Stomach smooth muscle (tissue), 2 donors: Measurements from ENCODE around the gene CTPS1.

Experiments used
- H3K27ac ChIP-seq: one replicate; pipeline ENCODE4 v1.7.0; 2013; ENCODE audit warnings: mild to moderate bottlenecking, low read length, inconsistent platforms
- H3K27me3 ChIP-seq, 2 donors: one replicate each; pipeline ENCODE4 v1.7.0; 2013; ENCODE audit warnings: low read length in 2 of 2; ENCODE audit not compliant: insufficient read depth in 2 of 2, control insufficient read depth in 1 of 2
- H3K36me3 ChIP-seq, 2 donors: one replicate each; pipeline ENCODE4 v1.7.0; 2013; ENCODE audit warnings: low read length in 2 of 2; ENCODE audit not compliant: control insufficient read depth in 2 of 2, insufficient read depth in 2 of 2
- H3K4me1 ChIP-seq: one replicate; pipeline ENCODE4 v1.7.0; 2013; ENCODE audit warnings: low read length; ENCODE audit not compliant: control insufficient read depth, insufficient read depth
- H3K4me3 ChIP-seq, 2 donors: one replicate each; pipeline ENCODE4 v1.7.0; 2013; ENCODE audit warnings: low read length in 2 of 2
- H3K9ac ChIP-seq, 2 donors: one replicate each; pipeline ENCODE4 v1.7.0; 2013; ENCODE audit warnings: low read length in 2 of 2, mild to moderate bottlenecking in 1 of 2
- H3K9me3 ChIP-seq, 2 donors: one replicate each; pipeline ENCODE4 v1.7.0; 2013; ENCODE audit warnings: low read length in 2 of 2; ENCODE audit not compliant: control insufficient read depth in 2 of 2
- donor health status: healthy.
- donor health status: Pancreatic carcinoma.

The CTPS1 gene

GRCh38 chr1:41022424-41022823, 42.9 kb downstream of the CTPS1 start:
- no peak overlapping the region for H3K9ac ChIP-seq
- H3K4me1 ChIP-seq, result peaks cover 4% of the 10 kb centered on the region
- H3K36me3 ChIP-seq, result peaks cover 10 to 15% of the 10 kb centered on the region in 2 donors
- no peaks in the 10 kb centered on the region for H3K9me3 ChIP-seq
- H3K27me3 ChIP-seq, result no peaks in the 10 kb centered on the region
- no peak overlapping the region for H3K4me3 ChIP-seq
- no peak overlapping the region for H3K27ac ChIP-seq

- no peak overlapping the region for H3K4me3 ChIP-seq
- H3K27me3 ChIP-seq, result no peaks in the 10 kb centered on the region
- no peak overlapping the region for H3K9ac ChIP-seq
- H3K9me3 ChIP-seq, result no peaks in the 10 kb centered on the region
- H3K36me3 ChIP-seq, result peaks cover 18 to 22% of the 10 kb centered on the region in 2 donors
- peaks cover 4% of the 10 kb centered on the region for H3K4me1 ChIP-seq
- no peak overlapping the region for H3K27ac ChIP-seq
Observed at GRCh38 chr1:41023279-41023990, 43.9 kb downstream of the CTPS1 start.

- Histone ChIP-seq H3K4me1 (peaks cover 4% of the 10 kb centered on the region), H3K9ac (no peak overlapping the region), H3K27ac (no peak overlapping the region), H3K27me3 (no peaks in the 10 kb centered on the region), H3K9me3 (no peaks in the 10 kb centered on the region), H3K36me3 (peaks cover 25 to 26% of the 10 kb centered on the region in 2 donors), H3K4me3 (no peak overlapping the region)
Observed at GRCh38 chr1:41024953-41025352, 45.5 kb downstream of the CTPS1 start.

GRCh38 chr1:41025979-41026819, 46.7 kb downstream of the CTPS1 start:
- Histone ChIP-seq H3K27me3 (no peaks in the 10 kb centered on the region), H3K9me3 (no peaks in the 10 kb centered on the region), H3K4me3 (no peak overlapping the region), H3K27ac (no peak overlapping the region), H3K4me1 (peaks cover 4% of the 10 kb centered on the region), H3K9ac (no peak overlapping the region), H3K36me3 (peaks cover 30 to 32% of the 10 kb centered on the region in 2 donors)

GRCh38 chr1:41028034-41028642, 48.6 kb downstream of the CTPS1 start:
- no peaks in the 10 kb centered on the region for H3K4me1 ChIP-seq
- no peak overlapping the region for H3K4me3 ChIP-seq
- peaks cover 38 to 39% of the 10 kb centered on the region in 2 donors for H3K36me3 ChIP-seq
- no peaks in the 10 kb centered on the region for H3K27me3 ChIP-seq
- H3K9ac ChIP-seq, result no peak overlapping the region
- H3K9me3 ChIP-seq, result no peaks in the 10 kb centered on the region
- H3K27ac ChIP-seq, result no peak overlapping the region

- H3K9ac ChIP-seq, result no peak overlapping the region
- H3K27me3 ChIP-seq, result no peaks in the 10 kb centered on the region
- H3K36me3 ChIP-seq, result peaks cover 51 to 58% of the 10 kb centered on the region in 2 donors
- no peaks in the 10 kb centered on the region for H3K9me3 ChIP-seq
- H3K4me1 ChIP-seq, result no peaks in the 10 kb centered on the region
- no peak overlapping the region for H3K27ac ChIP-seq
- no peak overlapping the region for H3K4me3 ChIP-seq
Observed at GRCh38 chr1:41030872-41031616, 51.5 kb downstream of the CTPS1 start.

GRCh38 chr1:41032147-41032546, 52.7 kb downstream of the CTPS1 start:
- Histone ChIP-seq H3K27ac (no peak overlapping the region), H3K9me3 (no peaks in the 10 kb centered on the region), H3K4me1 (no peaks in the 10 kb centered on the region), H3K27me3 (no peaks in the 10 kb centered on the region), H3K9ac (no peak overlapping the region), H3K36me3 (peaks cover 52 to 60% of the 10 kb centered on the region in 2 donors), H3K4me3 (no peak overlapping the region)

- no peak overlapping the region for H3K9ac ChIP-seq
- H3K4me3 ChIP-seq, result no peak overlapping the region
- H3K36me3 ChIP-seq, result peaks cover 48 to 54% of the 10 kb centered on the region in 2 donors
- H3K27ac ChIP-seq, result no peak overlapping the region
- H3K9me3 ChIP-seq, result no peaks in the 10 kb centered on the region
- H3K27me3 ChIP-seq, result no peaks in the 10 kb centered on the region
- H3K4me1 ChIP-seq, result no peaks in the 10 kb centered on the region
Observed at GRCh38 chr1:41033272-41033671, 53.8 kb downstream of the CTPS1 start.

- Histone ChIP-seq H3K4me1 (no peaks in the 10 kb centered on the region), H3K36me3 (peaks cover 40 to 45% of the 10 kb centered on the region in 2 donors), H3K4me3 (no peak overlapping the region), H3K9ac (no peak overlapping the region), H3K27ac (no peak overlapping the region), H3K27me3 (no peaks in the 10 kb centered on the region), H3K9me3 (no peaks in the 10 kb centered on the region)
Observed at GRCh38 chr1:41037116-41037903, 57.8 kb downstream of the CTPS1 start.

- no peak overlapping the region for H3K4me3 ChIP-seq
- no peak overlapping the region for H3K27ac ChIP-seq
- no peaks in the 10 kb centered on the region for H3K27me3 ChIP-seq
- H3K4me1 ChIP-seq, result no peaks in the 10 kb centered on the region
- no peaks in the 10 kb centered on the region for H3K9me3 ChIP-seq
- H3K9ac ChIP-seq, result no peak overlapping the region
- peaks cover 43% of the 10 kb centered on the region in 2 donors for H3K36me3 ChIP-seq
Observed at GRCh38 chr1:41038110-41038509, 58.6 kb downstream of the CTPS1 start.
